K562 (cell line): ENCODE measurements around the gene TCEANC2. TPM values are rescaled to one million over a fixed set of nuclear protein-coding genes. Genes with fewer than 3 reads are reported as not detected.
"Not testable (repeated sequence)": the region's sequence is repeated elsewhere in the genome, so short reads cannot be mapped to it uniquely, and the experiment has no call there.

Source experiments
- CTBP1 ChIP-seq: fragments of 450-650 bp; IDR thresholded peaks from 2 replicates; pipeline ENCODE4 v1.6.1; 2016; ENCODE audit warnings: borderline replicate concordance
- polyA plus RNA-seq, 8 experiments: library from polyadenylated mRNA; depleted of rRNA in 4 of 8; stranded (reverse) in 5 of 8; unstranded in 3 of 8; fragments of >200 nt; fragmentation: Nextera tagmentation in 2 of 8; fragmentation: Illumina TruSeq in 1 of 8; extraction: Ambion mirVana in 2 of 8; extraction: Trizol in 1 of 8; gene quantifications; 2 replicates each; pipeline versions ENCODE4 v1.2.1 to v1.2.3, GENCODE V29; 2011 to 2014; ENCODE audit warnings: inconsistent platforms in 1 of 8, missing spikeins in 1 of 8
- total RNA-seq, 7 experiments: library from RNA; depleted of rRNA in 6 of 7; stranded (reverse); fragments of >200 nt in 6 of 7; fragmentation: Illumina TruSeq in 2 of 7; extraction: Trizol in 2 of 7; gene quantifications; 2 replicates each; pipeline versions ENCODE4 v1.2.1 to v1.2.3, GENCODE V29; 2011 to 2021; ENCODE audit warnings: low replicate concordance in 1 of 7
- TF ChIP-seq, protein P1 (sequence below), 2 experiments: fragments of 450-650 bp; formaldehyde crosslinking in 1 of 2; IDR thresholded peaks; 2 replicates each; pipeline versions ENCODE4 v1.4.0 to v1.6.1; 2014 to 2020; ENCODE audit warnings: mild to moderate bottlenecking in 2 of 2, borderline replicate concordance in 1 of 2, low read depth in 1 of 2
- TF ChIP-seq, protein P2 (sequence below), 2 experiments: fragments of 450-650 bp; IDR thresholded peaks; 2 replicates each; pipeline ENCODE4 v1.6.1; 2016

The TCEANC2 gene
- total and polyA plus RNA-seq, 9 of the 15 experiments (the other 6 are each of a cell fraction or from before 2014, with no cell fraction given) = 3.3 to 10.2 (median 7.0) TPM

GRCh38 chr1:54019562-54020176, 33.7 kb upstream of the TCEANC2 start (continued):
- TF ChIP-seq, protein P1, sequence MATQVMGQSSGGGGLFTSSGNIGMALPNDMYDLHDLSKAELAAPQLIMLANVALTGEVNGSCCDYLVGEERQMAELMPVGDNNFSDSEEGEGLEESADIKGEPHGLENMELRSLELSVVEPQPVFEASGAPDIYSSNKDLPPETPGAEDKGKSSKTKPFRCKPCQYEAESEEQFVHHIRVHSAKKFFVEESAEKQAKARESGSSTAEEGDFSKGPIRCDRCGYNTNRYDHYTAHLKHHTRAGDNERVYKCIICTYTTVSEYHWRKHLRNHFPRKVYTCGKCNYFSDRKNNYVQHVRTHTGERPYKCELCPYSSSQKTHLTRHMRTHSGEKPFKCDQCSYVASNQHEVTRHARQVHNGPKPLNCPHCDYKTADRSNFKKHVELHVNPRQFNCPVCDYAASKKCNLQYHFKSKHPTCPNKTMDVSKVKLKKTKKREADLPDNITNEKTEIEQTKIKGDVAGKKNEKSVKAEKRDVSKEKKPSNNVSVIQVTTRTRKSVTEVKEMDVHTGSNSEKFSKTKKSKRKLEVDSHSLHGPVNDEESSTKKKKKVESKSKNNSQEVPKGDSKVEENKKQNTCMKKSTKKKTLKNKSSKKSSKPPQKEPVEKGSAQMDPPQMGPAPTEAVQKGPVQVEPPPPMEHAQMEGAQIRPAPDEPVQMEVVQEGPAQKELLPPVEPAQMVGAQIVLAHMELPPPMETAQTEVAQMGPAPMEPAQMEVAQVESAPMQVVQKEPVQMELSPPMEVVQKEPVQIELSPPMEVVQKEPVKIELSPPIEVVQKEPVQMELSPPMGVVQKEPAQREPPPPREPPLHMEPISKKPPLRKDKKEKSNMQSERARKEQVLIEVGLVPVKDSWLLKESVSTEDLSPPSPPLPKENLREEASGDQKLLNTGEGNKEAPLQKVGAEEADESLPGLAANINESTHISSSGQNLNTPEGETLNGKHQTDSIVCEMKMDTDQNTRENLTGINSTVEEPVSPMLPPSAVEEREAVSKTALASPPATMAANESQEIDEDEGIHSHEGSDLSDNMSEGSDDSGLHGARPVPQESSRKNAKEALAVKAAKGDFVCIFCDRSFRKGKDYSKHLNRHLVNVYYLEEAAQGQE (IDR thresholded peaks at IDR 0.05; ENCODE audit: borderline replicate concordance) = peak; percentile 67; the same call in 1 of the 2 replicates
- TF ChIP-seq, protein P1 (CRISPR knock-in tag; IDR thresholded peaks at IDR 0.05; ENCODE audit: low read depth) = not testable (repeated sequence)
- TF ChIP-seq CTBP1 = peak; percentile 19; the same call in 1 of the 2 replicates
- TF ChIP-seq, protein P2, sequence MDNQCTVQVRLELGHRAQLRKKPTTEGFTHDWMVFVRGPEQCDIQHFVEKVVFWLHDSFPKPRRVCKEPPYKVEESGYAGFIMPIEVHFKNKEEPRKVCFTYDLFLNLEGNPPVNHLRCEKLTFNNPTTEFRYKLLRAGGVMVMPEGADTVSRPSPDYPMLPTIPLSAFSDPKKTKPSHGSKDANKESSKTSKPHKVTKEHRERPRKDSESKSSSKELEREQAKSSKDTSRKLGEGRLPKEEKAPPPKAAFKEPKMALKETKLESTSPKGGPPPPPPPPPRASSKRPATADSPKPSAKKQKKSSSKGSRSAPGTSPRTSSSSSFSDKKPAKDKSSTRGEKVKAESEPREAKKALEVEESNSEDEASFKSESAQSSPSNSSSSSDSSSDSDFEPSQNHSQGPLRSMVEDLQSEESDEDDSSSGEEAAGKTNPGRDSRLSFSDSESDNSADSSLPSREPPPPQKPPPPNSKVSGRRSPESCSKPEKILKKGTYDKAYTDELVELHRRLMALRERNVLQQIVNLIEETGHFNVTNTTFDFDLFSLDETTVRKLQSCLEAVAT (IDR thresholded peaks at IDR 0.05) = peak in 1 of 2 experiments; percentile 98; a peak in 2 of 4 replicates
